ENCODE results near the gene PCMT1.

DNA sequence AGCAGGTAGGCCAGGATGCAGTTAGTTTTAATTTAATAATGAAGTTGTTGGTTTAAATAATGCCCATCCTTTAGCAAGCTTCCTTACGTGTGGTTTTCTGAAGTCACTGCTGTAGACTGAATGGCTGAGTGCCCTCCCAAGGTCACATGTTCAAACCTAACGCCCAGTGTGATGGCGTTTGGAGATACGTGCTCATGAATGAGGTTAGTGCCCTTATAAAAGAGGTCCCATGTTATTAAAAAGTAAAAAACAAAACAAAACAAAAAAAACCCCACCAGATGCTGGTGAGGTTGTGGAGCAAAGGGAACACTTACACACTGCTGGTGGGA is 98.4 kb downstream of the PCMT1 start:
- TF ChIP-seq CTCF (IDR thresholded peaks at IDR 0.05; ENCODE audit: low read depth, low read length) (no peak), POLR2A (IDR thresholded peaks at IDR 0.05; ENCODE audit: extremely low read depth, insufficient read length) (no peak)
- TF ChIP-seq, protein P1, sequence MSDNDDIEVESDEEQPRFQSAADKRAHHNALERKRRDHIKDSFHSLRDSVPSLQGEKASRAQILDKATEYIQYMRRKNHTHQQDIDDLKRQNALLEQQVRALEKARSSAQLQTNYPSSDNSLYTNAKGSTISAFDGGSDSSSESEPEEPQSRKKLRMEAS (IDR thresholded peaks at IDR 0.05; ENCODE audit: low read depth, low read length), result no peak

All from NB4 (cell line).